HepG2 (cell line): ENCODE data around the gene TAF12. TPM values are rescaled to one million over a fixed set of nuclear protein-coding genes. Genes with fewer than 3 reads are reported as not detected.

Experiments
- ARNTL ChIP-seq: sonication (generic); formaldehyde crosslinking; IDR thresholded peaks from 2 replicates; pipeline ENCODE4 v1.4.0; 2020; ENCODE audit warnings: mild to moderate bottlenecking, missing genetic modification reagents
- CCDC6 ChIP-seq: sonication (generic); formaldehyde crosslinking; IDR thresholded peaks from 2 replicates; pipeline ENCODE4 v1.8.1; 2022; ENCODE audit warnings: mild to moderate bottlenecking, missing genetic modification reagents, moderate library complexity
- CEBPG ChIP-seq: IDR thresholded peaks from 2 replicates; pipeline ENCODE4 v1.6.1; 2016
- ERF ChIP-seq: IDR thresholded peaks from 2 replicates; pipeline ENCODE4 v1.6.1; 2018; ENCODE audit warnings: missing biosample characterization, missing genetic modification reagents
- GFI1 ChIP-seq: sonication (generic); formaldehyde crosslinking; IDR thresholded peaks from 2 replicates; pipeline ENCODE4 v1.5.0; 2020; ENCODE audit warnings: missing genetic modification reagents, mild to moderate bottlenecking, borderline replicate concordance
- MAFF ChIP-seq: IDR thresholded peaks from 2 replicates; pipeline ENCODE4 v1.6.1; 2011; ENCODE audit warnings: low read depth, low read length, improper control_type of control experiment
- MIER3 ChIP-seq: IDR thresholded peaks from 2 replicates; pipeline ENCODE4 v1.6.1; 2016; ENCODE audit warnings: missing compliant biosample characterization, borderline replicate concordance
- NFRKB ChIP-seq: fragments of 450-650 bp; IDR thresholded peaks from 2 replicates; pipeline ENCODE4 v1.6.1; 2017
- PRMT3 ChIP-seq: sonication (generic); formaldehyde crosslinking; IDR thresholded peaks from 2 replicates; pipeline ENCODE4 v1.8.1; 2022; ENCODE audit warnings: low read depth, mild to moderate bottlenecking, moderate library complexity, missing genetic modification reagents, borderline replicate concordance
- REL ChIP-seq: sonication (generic); formaldehyde crosslinking; conservative IDR thresholded peaks from 2 replicates; pipeline ENCODE4 v1.8.0; 2022; ENCODE audit warnings: mild to moderate bottlenecking, missing genetic modification reagents, moderate library complexity
- SALL2 ChIP-seq: sonication (generic); formaldehyde crosslinking; IDR thresholded peaks from 2 replicates; pipeline ENCODE4 v1.8.1; 2023; ENCODE audit warnings: mild to moderate bottlenecking, missing genetic modification reagents, inconsistent platforms
- TOPORS ChIP-seq: sonication (generic); formaldehyde crosslinking; IDR thresholded peaks from 2 replicates; pipeline ENCODE4 v1.8.0; 2023; ENCODE audit warnings: mild to moderate bottlenecking, missing genetic modification reagents
- ZBTB7A ChIP-seq: sonication (generic); formaldehyde crosslinking; IDR thresholded peaks from 2 replicates; pipeline ENCODE4 v1.8.0; 2022; ENCODE audit warnings: mild to moderate bottlenecking, missing genetic modification reagents
- ZNF234 ChIP-seq: sonication (generic); formaldehyde crosslinking; conservative IDR thresholded peaks from 2 replicates; pipeline ENCODE4 v1.5.1; 2020; ENCODE audit warnings: mild to moderate bottlenecking, missing genetic modification reagents
- ZNF260 ChIP-seq: sonication (generic); formaldehyde crosslinking; IDR thresholded peaks from 2 replicates; pipeline ENCODE4 v1.4.0; 2020; ENCODE audit warnings: missing genetic modification reagents, low read depth, mild to moderate bottlenecking, borderline replicate concordance
- ZNF326 ChIP-seq: sonication (generic); formaldehyde crosslinking; IDR thresholded peaks from 2 replicates; pipeline ENCODE4 v1.4.0; 2020; ENCODE audit warnings: missing genetic modification reagents, borderline replicate concordance
- ZNF367 ChIP-seq: sonication (generic); formaldehyde crosslinking; IDR thresholded peaks from 2 replicates; pipeline ENCODE4 v1.4.0; 2020; ENCODE audit warnings: missing genetic modification reagents, borderline replicate concordance
- ZNF75D ChIP-seq: sonication (generic); formaldehyde crosslinking; IDR thresholded peaks from 2 replicates; pipeline ENCODE4 v1.8.1; 2023; ENCODE audit warnings: missing genetic modification reagents, mild to moderate bottlenecking, borderline replicate concordance
- ZNF775 ChIP-seq: sonication (generic); formaldehyde crosslinking; IDR thresholded peaks from 2 replicates; pipeline ENCODE4 v1.4.0; 2020; ENCODE audit warnings: missing genetic modification reagents, mild to moderate bottlenecking, moderate library complexity, borderline replicate concordance
- ZSCAN30 ChIP-seq: sonication (generic); formaldehyde crosslinking; IDR thresholded peaks from 2 replicates; pipeline ENCODE4 v1.5.0; 2020; ENCODE audit warnings: mild to moderate bottlenecking, missing genetic modification reagents
- polyA plus RNA-seq, 8 experiments: library from polyadenylated mRNA; depleted of rRNA in 3 of 8; stranded (reverse) in 7 of 8; unstranded in 1 of 8; fragments of >200 nt; fragmentation: Illumina TruSeq in 4 of 8; extraction: Trizol in 4 of 8; gene quantifications; 2 replicates each; pipeline versions ENCODE4 v1.2.1 to v1.2.3, GENCODE V29; 2011 to 2016; ENCODE audit warnings: low read depth in 4 of 8, missing spikeins in 1 of 8, mixed read lengths in 1 of 8; ENCODE audit not compliant: insufficient read depth in 1 of 8
- total RNA-seq, 5 experiments: library from RNA; depleted of rRNA; stranded (reverse); fragments of >200 nt; fragmentation: Illumina TruSeq; extraction: Trizol; gene quantifications; 2 replicates each; pipeline ENCODE4 v1.2.3, GENCODE V29; 2016; ENCODE audit warnings: low read depth in 1 of 5
- TF ChIP-seq, protein P1 (sequence below): sonication (generic); formaldehyde crosslinking; IDR thresholded peaks from 2 replicates; pipeline ENCODE4 v1.9.0; 2021; ENCODE audit warnings: missing genetic modification reagents, borderline replicate concordance
- TF ChIP-seq, protein P2 (sequence below): sonication (generic); formaldehyde crosslinking; IDR thresholded peaks from 2 replicates; pipeline ENCODE4 v1.4.0; 2020; ENCODE audit warnings: missing genetic modification reagents, borderline replicate concordance
- TF ChIP-seq, protein P3 (sequence below): sonication (generic); formaldehyde crosslinking; IDR thresholded peaks from 2 replicates; pipeline ENCODE4 v1.5.0; 2020; ENCODE audit warnings: mild to moderate bottlenecking, missing genetic modification reagents

The TAF12 gene
- total and polyA plus RNA-seq, 2 of the 13 experiments (the other 11 are each of a cell fraction or from before 2014, with no cell fraction given): 16.3 to 17.1 TPM

DNA sequence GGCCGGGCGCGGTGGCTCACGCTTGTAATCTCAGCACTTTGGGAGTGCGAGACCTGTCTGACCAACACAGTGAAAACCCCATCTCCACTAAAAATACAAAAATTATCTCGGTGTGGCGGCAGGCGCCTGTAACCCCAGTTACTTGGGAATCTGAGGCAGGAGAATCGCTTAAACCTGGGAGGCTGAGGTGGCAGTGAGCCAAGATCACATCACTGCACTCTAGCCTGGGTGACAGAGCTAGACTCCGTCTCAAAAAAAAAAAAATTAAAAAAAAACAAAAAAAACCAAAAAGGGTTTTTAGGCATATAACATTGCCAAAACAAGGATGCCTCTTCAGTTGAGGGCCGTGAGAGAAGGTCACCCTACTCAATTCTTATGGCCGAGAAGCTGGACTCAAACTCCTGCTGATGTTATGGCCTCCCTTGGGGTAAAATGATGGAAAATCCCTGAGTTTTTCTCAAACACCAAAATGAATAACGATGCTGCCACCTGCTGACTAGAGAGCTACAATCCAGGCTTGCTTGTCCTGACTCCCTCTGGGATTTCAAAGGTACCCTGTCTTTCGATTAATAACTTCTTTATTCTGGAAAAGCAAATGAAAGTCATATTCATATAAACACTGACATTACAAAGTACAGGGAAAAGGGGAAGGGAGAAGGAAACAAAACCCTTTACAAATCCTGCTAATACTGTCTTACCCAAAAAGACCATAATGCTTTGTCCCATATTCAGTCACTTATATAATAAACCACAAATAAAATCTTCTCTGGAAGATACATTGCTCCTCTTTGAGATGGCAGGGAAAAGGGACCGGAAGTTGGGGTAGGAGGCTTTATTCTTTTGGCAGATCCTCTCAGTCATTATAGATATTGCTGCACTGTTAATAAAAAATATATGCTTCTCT, 40.1 kb downstream of the TAF12 start (continued):
- TF ChIP-seq MIER3 (peak; percentile 60; the same call in 1 of the 2 replicates), ZNF367 (no peak), ZNF775 (no peak), REL (CRISPR knock-in tag) (no peak), ZBTB7A (CRISPR knock-in tag) (no peak), MAFF (no peak), ZSCAN30 (CRISPR knock-in tag) (no peak), GFI1 (CRISPR knock-in tag) (0 out of 2 replicates have a peak, but pooled peaks have one; percentile 23), ZNF260 (CRISPR knock-in tag) (no peak), ERF (CRISPR knock-in tag) (0 out of 2 replicates have a peak, but pooled peaks have one; percentile 42), TOPORS (CRISPR knock-in tag) (no peak), NFRKB (no peak), PRMT3 (CRISPR knock-in tag) (no peak), ZNF326 (CRISPR knock-in tag) (no peak), SALL2 (CRISPR knock-in tag) (no peak), CCDC6 (CRISPR knock-in tag) (no peak), ARNTL (CRISPR knock-in tag) (no peak), CEBPG (no peak), ZNF234 (CRISPR knock-in tag) (no peak), ZNF75D (CRISPR knock-in tag) (no peak)
- TF ChIP-seq, protein P1, sequence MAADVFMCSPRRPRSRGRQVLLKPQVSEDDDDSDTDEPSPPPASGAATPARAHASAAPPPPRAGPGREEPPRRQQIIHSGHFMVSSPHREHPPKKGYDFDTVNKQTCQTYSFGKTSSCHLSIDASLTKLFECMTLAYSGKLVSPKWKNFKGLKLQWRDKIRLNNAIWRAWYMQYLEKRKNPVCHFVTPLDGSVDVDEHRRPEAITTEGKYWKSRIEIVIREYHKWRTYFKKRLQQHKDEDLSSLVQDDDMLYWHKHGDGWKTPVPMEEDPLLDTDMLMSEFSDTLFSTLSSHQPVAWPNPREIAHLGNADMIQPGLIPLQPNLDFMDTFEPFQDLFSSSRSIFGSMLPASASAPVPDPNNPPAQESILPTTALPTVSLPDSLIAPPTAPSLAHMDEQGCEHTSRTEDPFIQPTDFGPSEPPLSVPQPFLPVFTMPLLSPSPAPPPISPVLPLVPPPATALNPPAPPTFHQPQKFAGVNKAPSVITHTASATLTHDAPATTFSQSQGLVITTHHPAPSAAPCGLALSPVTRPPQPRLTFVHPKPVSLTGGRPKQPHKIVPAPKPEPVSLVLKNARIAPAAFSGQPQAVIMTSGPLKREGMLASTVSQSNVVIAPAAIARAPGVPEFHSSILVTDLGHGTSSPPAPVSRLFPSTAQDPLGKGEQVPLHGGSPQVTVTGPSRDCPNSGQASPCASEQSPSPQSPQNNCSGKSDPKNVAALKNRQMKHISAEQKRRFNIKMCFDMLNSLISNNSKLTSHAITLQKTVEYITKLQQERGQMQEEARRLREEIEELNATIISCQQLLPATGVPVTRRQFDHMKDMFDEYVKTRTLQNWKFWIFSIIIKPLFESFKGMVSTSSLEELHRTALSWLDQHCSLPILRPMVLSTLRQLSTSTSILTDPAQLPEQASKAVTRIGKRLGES (CRISPR knock-in tag): no peak
- TF ChIP-seq, protein P2, sequence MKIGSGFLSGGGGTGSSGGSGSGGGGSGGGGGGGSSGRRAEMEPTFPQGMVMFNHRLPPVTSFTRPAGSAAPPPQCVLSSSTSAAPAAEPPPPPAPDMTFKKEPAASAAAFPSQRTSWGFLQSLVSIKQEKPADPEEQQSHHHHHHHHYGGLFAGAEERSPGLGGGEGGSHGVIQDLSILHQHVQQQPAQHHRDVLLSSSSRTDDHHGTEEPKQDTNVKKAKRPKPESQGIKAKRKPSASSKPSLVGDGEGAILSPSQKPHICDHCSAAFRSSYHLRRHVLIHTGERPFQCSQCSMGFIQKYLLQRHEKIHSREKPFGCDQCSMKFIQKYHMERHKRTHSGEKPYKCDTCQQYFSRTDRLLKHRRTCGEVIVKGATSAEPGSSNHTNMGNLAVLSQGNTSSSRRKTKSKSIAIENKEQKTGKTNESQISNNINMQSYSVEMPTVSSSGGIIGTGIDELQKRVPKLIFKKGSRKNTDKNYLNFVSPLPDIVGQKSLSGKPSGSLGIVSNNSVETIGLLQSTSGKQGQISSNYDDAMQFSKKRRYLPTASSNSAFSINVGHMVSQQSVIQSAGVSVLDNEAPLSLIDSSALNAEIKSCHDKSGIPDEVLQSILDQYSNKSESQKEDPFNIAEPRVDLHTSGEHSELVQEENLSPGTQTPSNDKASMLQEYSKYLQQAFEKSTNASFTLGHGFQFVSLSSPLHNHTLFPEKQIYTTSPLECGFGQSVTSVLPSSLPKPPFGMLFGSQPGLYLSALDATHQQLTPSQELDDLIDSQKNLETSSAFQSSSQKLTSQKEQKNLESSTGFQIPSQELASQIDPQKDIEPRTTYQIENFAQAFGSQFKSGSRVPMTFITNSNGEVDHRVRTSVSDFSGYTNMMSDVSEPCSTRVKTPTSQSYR: no peak
- TF ChIP-seq, protein P3, sequence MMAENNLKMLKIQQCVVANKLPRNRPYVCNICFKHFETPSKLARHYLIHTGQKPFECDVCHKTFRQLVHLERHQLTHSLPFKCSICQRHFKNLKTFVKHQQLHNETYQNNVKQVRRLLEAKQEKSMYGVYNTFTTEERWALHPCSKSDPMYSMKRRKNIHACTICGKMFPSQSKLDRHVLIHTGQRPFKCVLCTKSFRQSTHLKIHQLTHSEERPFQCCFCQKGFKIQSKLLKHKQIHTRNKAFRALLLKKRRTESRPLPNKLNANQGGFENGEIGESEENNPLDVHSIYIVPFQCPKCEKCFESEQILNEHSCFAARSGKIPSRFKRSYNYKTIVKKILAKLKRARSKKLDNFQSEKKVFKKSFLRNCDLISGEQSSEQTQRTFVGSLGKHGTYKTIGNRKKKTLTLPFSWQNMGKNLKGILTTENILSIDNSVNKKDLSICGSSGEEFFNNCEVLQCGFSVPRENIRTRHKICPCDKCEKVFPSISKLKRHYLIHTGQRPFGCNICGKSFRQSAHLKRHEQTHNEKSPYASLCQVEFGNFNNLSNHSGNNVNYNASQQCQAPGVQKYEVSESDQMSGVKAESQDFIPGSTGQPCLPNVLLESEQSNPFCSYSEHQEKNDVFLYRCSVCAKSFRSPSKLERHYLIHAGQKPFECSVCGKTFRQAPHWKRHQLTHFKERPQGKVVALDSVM (CRISPR knock-in tag): 0 out of 2 replicates have a peak, but pooled peaks have one; percentile 19
